Osteocyte (in vitro differentiated cells): ENCODE data around the gene ECEL1. TPM values are rescaled to one million over a fixed set of nuclear protein-coding genes. Genes with fewer than 3 reads are reported as not detected.

Experiments used
- DNase-seq: peaks from one replicate; pipeline ENCODE4 v3.0.0; 2021; ENCODE audit warnings: mixed read lengths; ENCODE audit not compliant: unreplicated experiment; ENCODE audit errors: extremely low spot score
- H3K27ac Mint-ChIP-seq: one replicate; pipeline ENCODE4 v1.8.0; 2021; ENCODE audit warnings: mild to moderate bottlenecking, mixed read lengths; ENCODE audit not compliant: unreplicated experiment
- H3K27me3 Mint-ChIP-seq: one replicate; pipeline ENCODE4 v1.8.0; 2021; ENCODE audit warnings: mixed read lengths; ENCODE audit not compliant: unreplicated experiment
- H3K36me3 Mint-ChIP-seq: one replicate; pipeline ENCODE4 v1.8.0; 2021; ENCODE audit warnings: mixed read lengths; ENCODE audit not compliant: unreplicated experiment
- H3K4me1 Mint-ChIP-seq: one replicate; pipeline ENCODE4 v1.8.0; 2021; ENCODE audit warnings: mixed read lengths; ENCODE audit not compliant: unreplicated experiment
- H3K4me3 Mint-ChIP-seq: one replicate; pipeline ENCODE4 v1.8.0; 2021; ENCODE audit warnings: mild to moderate bottlenecking, moderate library complexity, mixed read lengths; ENCODE audit not compliant: unreplicated experiment
- H3K9me3 Mint-ChIP-seq: one replicate; pipeline ENCODE4 v1.8.0; 2021; ENCODE audit warnings: mixed read lengths; ENCODE audit not compliant: unreplicated experiment
- CTCF ChIP-seq: fragments of 200-600 bp; sonication (generic); IDR thresholded peaks from 2 replicates; pipeline ENCODE4 v1.5.0; 2021; ENCODE audit warnings: antibody characterized with exemption, mild to moderate bottlenecking, moderate library complexity
- total RNA-seq: library from RNA; stranded (reverse); gene quantifications from 2 replicates; pipeline ENCODE4 v1.2.1, GENCODE V29; 2021

The ECEL1 gene
- total RNA-seq, 1 donor from 2014 or later, result 0.13 TPM

DNA sequence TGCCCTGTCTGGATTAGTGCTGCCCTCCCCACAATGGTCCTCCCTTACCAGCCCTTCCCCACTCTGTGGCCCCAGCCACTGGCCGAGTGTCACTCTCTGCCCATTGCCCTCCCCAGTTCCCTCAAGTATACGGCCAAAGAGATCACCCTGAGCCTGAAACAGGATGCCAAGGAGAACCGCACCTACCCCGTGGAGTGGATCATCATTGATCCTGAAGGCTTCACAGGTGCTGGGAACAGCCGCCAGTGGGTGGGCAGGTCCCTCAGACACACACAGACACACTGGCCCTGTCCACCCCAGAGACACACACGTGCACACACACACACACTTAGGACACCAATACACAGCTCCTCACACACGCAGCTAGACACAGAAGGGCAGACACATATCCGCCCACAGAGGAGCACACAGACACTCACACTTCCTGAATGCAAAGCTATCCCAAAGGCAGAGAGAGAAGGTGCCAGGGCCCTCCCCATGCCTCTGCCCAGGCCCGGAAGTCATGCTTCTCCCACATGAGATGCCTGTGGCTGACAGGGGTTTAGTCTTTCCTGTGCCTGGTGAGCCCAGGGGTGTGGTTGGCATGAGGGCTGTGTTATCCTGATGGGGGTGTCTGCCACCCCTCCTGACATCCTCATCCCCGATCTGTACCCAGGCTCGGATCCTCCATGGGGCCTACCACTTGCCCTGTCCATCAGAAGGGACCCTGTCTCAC, 41.3 kb upstream of the ECEL1 start:
- no peak overlapping the region for H3K4me3 Mint-ChIP-seq
- H3K27ac Mint-ChIP-seq, result no peak overlapping the region
- H3K9me3 Mint-ChIP-seq, result no peaks in the 10 kb centered on the region
- TF ChIP-seq CTCF, result no peak
- peaks cover 13% of the 10 kb centered on the region for H3K27me3 Mint-ChIP-seq
- peaks cover 6% of the 10 kb centered on the region for H3K4me1 Mint-ChIP-seq
- no peaks in the 10 kb centered on the region for H3K36me3 Mint-ChIP-seq
- DNase-seq, result no peak

DNA sequence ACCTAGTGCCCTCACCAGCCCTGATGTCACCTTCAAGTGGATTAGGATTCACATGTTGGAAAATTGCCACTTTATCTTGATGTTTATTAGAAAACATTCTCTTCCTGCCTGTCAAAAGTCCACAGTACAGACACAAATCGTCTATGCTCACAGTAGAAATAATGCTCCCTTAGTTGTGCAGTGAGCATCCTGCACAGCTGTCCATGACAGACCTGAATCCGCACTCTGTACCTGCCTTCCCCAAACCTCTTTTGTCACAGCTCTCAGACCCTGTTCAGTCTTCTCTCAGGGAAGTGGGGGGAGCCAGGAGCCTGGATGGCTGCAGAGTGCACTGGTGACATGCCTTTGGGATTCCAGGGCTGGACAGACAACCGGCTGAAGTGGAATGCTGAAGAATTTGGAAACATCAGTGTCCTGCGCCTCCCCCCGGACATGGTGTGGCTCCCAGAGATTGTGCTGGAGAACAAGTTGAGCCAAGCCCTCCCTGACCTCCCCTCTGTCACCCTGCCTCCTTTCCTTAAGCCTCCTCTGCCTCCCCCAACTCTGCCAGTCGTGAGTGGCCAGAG, 40.4 kb upstream of the ECEL1 start:
- no peaks in the 10 kb centered on the region for H3K36me3 Mint-ChIP-seq
- no peak for TF ChIP-seq CTCF
- no peak overlapping the region for H3K27ac Mint-ChIP-seq
- peaks cover 18% of the 10 kb centered on the region for H3K27me3 Mint-ChIP-seq
- H3K4me3 Mint-ChIP-seq, result no peak overlapping the region
- H3K4me1 Mint-ChIP-seq, result peaks cover 6% of the 10 kb centered on the region
- no peak for DNase-seq
- H3K9me3 Mint-ChIP-seq, result no peaks in the 10 kb centered on the region

GRCh38 chr2:232526372-232526941, 38.8 kb upstream of the ECEL1 start:
- Mint-ChIP-seq H3K9me3 (no peaks in the 10 kb centered on the region), H3K27me3 (peaks cover 20% of the 10 kb centered on the region), H3K27ac (no peak overlapping the region), H3K4me3 (no peak overlapping the region), H3K4me1 (peaks cover 6% of the 10 kb centered on the region), H3K36me3 (no peaks in the 10 kb centered on the region)
- DNase-seq, result no peak
- no peak for TF ChIP-seq CTCF

DNA sequence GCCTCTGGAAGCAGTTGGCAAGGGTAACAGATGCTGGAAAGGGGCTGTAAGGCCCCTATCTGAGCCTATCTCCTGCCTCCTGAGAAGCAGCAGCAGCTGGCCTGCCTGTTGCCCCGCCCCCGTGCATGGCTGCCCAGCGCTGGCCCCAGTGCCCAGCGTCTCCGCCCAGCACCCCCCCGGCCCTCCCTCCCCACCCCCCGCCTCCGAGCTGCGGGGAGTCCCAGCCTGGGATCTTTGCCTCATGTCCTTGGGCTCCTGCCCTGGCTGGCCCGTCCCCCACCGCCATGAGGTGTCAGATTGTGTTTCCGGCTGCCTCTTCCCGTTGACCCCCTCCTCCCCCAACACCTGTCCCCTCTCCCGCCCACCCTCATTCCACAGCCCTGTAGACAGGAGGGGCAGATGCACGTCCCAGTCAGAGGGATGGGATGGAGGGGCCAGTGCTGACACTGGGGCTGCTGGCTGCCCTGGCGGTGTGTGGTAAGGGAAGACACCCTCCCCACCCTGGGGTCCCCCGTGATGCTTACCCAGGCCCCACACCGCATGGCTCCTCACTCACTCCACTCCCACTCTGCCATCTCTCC, 38.2 kb upstream of the ECEL1 start, which contains the start of gene CHRND:
TSS of gene CHRND (plus strand) at position 370 of the 581 bp plus-strand sequence. CDS start at position 426, 56 bp downstream.
- H3K4me3 Mint-ChIP-seq, result no peak within 1 kb of the TSS

More for the DNA sequence above, 38.2 kb upstream of the ECEL1 start, which contains the start of gene CHRND:
- no peak for DNase-seq
- Mint-ChIP-seq H3K27ac (no peak within 1 kb of the TSS), H3K27me3 (peaks cover 24% of the 10 kb centered on the region), H3K36me3 (no peaks in the 10 kb centered on the region), H3K9me3 (no peaks in the 10 kb centered on the region), H3K4me1 (peaks cover 6% of the 10 kb centered on the region)
- TF ChIP-seq CTCF, result no peak
